GM12874 (cell line): ENCODE results near the gene PLEKHH3.

Source experiments
- TF ChIP-seq, protein P1 (sequence below): IDR thresholded peaks from 2 replicates; pipeline ENCODE4 v1.5.1; 2011; ENCODE audit warnings: low read depth, mild to moderate bottlenecking, control low read depth, low read length, moderate library complexity; ENCODE audit not compliant: insufficient read depth

PLEKHH3 gene

DNA sequence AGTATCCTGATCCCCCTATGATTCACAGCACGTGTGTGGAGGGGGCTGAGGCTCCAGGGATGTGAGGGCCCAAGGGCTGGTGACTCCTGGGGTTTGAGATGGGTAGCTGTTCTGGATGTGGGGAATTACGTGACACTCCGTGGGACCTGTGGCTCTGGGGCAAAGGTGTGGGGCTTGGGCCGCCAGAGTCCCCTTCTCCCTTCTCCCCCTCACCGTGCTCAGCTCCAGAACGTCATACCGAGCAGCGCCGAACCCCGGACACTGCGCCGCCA lies 7.2 kb downstream of the PLEKHH3 start:
- TF ChIP-seq, protein P1, sequence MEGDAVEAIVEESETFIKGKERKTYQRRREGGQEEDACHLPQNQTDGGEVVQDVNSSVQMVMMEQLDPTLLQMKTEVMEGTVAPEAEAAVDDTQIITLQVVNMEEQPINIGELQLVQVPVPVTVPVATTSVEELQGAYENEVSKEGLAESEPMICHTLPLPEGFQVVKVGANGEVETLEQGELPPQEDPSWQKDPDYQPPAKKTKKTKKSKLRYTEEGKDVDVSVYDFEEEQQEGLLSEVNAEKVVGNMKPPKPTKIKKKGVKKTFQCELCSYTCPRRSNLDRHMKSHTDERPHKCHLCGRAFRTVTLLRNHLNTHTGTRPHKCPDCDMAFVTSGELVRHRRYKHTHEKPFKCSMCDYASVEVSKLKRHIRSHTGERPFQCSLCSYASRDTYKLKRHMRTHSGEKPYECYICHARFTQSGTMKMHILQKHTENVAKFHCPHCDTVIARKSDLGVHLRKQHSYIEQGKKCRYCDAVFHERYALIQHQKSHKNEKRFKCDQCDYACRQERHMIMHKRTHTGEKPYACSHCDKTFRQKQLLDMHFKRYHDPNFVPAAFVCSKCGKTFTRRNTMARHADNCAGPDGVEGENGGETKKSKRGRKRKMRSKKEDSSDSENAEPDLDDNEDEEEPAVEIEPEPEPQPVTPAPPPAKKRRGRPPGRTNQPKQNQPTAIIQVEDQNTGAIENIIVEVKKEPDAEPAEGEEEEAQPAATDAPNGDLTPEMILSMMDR = no peak

GRCh38 chr17:42667088-42667951 lies 9.5 kb downstream of the PLEKHH3 start:
- TF ChIP-seq, protein P1 = no peak

- TF ChIP-seq, protein P1 = no peak
Observed at GRCh38 chr17:42665581-42666001, 11.2 kb downstream of the PLEKHH3 start.

- TF ChIP-seq, protein P1 = no peak
Observed at GRCh38 chr17:42660692-42661345, 16.0 kb downstream of the PLEKHH3 start.

DNA sequence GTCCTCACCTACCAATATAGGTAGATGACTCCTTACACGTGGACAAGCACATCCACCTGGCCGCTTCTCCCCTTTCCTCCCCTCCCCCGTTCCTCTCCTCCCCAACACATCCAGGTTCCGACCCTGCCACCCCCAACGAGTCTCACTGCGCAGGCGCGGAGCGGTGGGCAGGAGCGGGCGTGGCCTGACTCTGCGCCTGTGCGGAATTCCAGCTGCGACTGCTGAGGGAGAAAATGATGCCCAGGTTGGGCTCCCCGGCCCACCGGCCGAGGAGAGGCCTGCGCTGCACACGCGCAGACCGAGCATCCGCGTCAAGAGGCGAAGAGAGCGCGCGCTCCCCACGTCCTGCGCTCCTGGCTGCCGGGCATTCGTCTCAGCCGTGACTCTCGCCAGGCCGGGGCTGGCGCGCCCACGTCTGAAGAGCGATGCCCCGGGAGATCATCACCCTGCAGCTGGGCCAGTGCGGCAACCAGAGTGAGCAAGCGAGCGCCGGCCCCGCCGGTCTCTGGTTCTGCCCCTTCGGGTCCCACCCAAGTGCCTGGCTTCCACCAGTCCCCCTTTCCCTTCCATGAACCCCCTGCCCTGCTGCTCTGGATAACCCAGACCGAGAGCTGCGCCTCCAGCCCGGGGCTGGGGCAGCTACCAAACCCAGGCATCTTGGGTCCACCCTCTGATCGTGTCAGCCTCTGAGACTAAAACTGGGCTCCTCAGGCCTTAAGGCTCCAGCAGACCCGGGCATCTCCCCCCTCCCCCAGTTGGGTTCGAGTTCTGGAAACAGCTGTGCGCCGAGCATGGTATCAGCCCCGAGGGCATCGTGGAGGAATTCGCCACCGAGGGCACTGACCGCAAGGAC lies 17.5 kb downstream of the PLEKHH3 start, which contains the start of gene TUBG2:
Gene TUBG2 (plus strand): TSS at position 206 of the 853 bp plus-strand sequence. CDS start 220 bp downstream, at position 426.
- TF ChIP-seq, protein P1 = no peak

DNA sequence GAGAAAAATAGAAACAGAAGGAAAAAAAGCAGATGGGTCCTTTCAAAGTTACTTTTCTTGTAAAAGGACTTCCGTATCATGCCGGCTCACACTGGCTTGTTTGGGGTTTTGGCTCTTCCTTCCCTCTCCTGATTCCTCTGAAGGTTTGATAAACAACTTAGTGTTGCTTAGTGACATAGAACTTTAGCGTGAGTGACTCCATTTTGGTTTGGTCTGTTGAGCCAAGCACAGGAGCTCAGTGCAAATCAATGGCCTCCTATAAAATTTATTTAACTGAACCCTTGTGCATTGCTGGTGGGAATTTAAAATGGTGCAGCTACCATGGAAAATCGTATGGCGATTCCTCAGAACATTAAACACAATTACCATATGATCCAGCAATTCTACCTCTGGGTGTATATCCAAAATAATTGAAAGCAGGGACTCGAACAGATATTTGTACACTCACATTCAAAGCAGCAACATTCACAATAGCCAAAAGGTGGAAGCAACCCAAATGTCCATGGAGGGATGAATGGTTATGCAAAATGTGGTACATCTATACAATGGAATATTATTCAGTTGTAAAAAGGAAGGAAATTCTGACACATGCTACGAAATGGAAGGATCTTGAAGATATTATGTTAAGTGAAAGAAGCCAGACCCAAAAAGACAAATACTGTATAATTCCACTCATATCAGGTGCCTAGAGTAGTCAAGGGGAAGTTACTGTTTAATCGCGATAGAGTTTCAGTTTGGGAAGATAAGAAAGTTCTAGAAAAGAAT lies 18.8 kb downstream of the PLEKHH3 start:
- TF ChIP-seq, protein P1 = no peak
